Breast epithelium (tissue), 4 donors: ENCODE data around the gene RNF220. TPM values are rescaled to one million over a fixed set of nuclear protein-coding genes. Genes with fewer than 3 reads are reported as not detected.
A peak's percentile ranks its signal among the peaks of the same experiment; 100 is the strongest.

Experiments
- DNase-seq, 2 donors: peaks; one replicate each; pipeline ENCODE4 v3.0.0-alpha.2; 2019; ENCODE audit warnings: low spot score in 2 of 2
- H3K27ac ChIP-seq, 2 donors: fragments of 200-600 bp; sonication (generic) in 1 of 2; one replicate each; pipeline ENCODE4 v1.5.1; 2016 to 2019; ENCODE audit warnings: mild to moderate bottlenecking in 1 of 2
- H3K27me3 ChIP-seq, 2 donors: fragments of 200-600 bp; sonication (generic) in 1 of 2; one replicate each; pipeline versions ENCODE4 v1.5.1 to v1.6.0; 2017 to 2019; ENCODE audit warnings: control low read depth in 1 of 2, mild to moderate bottlenecking in 1 of 2
- H3K36me3 ChIP-seq: fragments of 200-600 bp; one replicate; pipeline ENCODE4 v1.5.1; 2019
- H3K4me1 ChIP-seq, 2 donors: fragments of 200-600 bp; sonication (generic); one replicate each; pipeline ENCODE4 v1.5.1; 2016 to 2019; ENCODE audit warnings: control low read depth in 1 of 2
- H3K4me3 ChIP-seq, 3 donors: fragments of 200-600 bp; sonication (generic); 1 replicate in 2 of 3; 2 replicates in 1 of 3; pipeline ENCODE4 v1.5.1; 2016 to 2019; ENCODE audit warnings: mild to moderate bottlenecking in 3 of 3, moderate library complexity in 2 of 3
- H3K9me3 ChIP-seq, 2 donors: fragments of 200-600 bp; sonication (generic) in 1 of 2; one replicate each; pipeline ENCODE4 v1.5.1; 2016 to 2019; ENCODE audit warnings: control low read depth in 1 of 2
- CTCF ChIP-seq, 3 donors: fragments of 450-650 bp; IDR thresholded peaks; one replicate each; pipeline ENCODE4 v1.5.1; 2016 to 2017; ENCODE audit warnings: antibody characterized with exemption in 3 of 3, mild to moderate bottlenecking in 3 of 3, moderate library complexity in 3 of 3
- POLR2A ChIP-seq: fragments of 450-650 bp; IDR thresholded peaks from one replicate; pipeline ENCODE4 v1.6.1; 2016; ENCODE audit warnings: antibody characterized with exemption, mild to moderate bottlenecking, moderate library complexity
- POLR2AphosphoS5 ChIP-seq, 3 donors: sonication (generic); formaldehyde crosslinking; IDR thresholded peaks; one replicate each; pipeline ENCODE4 v1.6.1; 2017; ENCODE audit warnings: antibody characterized with exemption in 3 of 3
- intact Hi-C: fragments of 100-400 bp; cut with DNase I; formaldehyde crosslinking; loops from one replicate; pipeline ENCODE4 v1.15.1; 2023; ENCODE audit warnings: low total_unique reads
- total RNA-seq, 3 donors: library from RNA; depleted of rRNA; stranded (reverse); fragments of >200 nt; gene quantifications; one replicate each; pipeline ENCODE4 v1.1.0, GENCODE V29; 2016

Gene RNF220
- total RNA-seq, 3 donors from 2014 or later, result 90.4 to 110 (median 93.4) TPM

GRCh38 chr1:44375547-44375946 lies 29.5 kb upstream of the RNF220 start:
- Histone ChIP-seq H3K9me3 (no peaks in the 10 kb centered on the region), H3K27me3 (no peaks in the 10 kb centered on the region), H3K36me3 (no peaks in the 10 kb centered on the region), H3K4me1 (no peaks in the 10 kb centered on the region), H3K27ac (no peak overlapping the region), H3K4me3 (no peak overlapping the region)
- no peak for DNase-seq
- TF ChIP-seq POLR2AphosphoS5 (IDR thresholded peaks at IDR 0.05) (no peak), POLR2A (no peak), CTCF (IDR thresholded peaks at IDR 0.05) (no peak)
- intact Hi-C loops, result no loop called here

- Histone ChIP-seq H3K9me3 (no peaks in the 10 kb centered on the region), H3K36me3 (no peaks in the 10 kb centered on the region), H3K27me3 (no peaks in the 10 kb centered on the region), H3K4me3 (no peak overlapping the region), H3K4me1 (no peaks in the 10 kb centered on the region), H3K27ac (no peak overlapping the region)
- DNase-seq, result no peak
- TF ChIP-seq POLR2AphosphoS5 (IDR thresholded peaks at IDR 0.05) (no peak), POLR2A (no peak), CTCF (IDR thresholded peaks at IDR 0.05) (peak in 2 of 3 donors; percentile 40 to 44)
- intact Hi-C loops, result no loop called here
Observed at GRCh38 chr1:44377925-44378784, 26.9 kb upstream of the RNF220 start.

- no peaks in the 10 kb centered on the region for H3K36me3 ChIP-seq
- no peaks in the 10 kb centered on the region for H3K4me1 ChIP-seq
- H3K9me3 ChIP-seq, result no peaks in the 10 kb centered on the region
- no peaks in the 10 kb centered on the region for H3K27me3 ChIP-seq
- no peak overlapping the region for H3K4me3 ChIP-seq
- H3K27ac ChIP-seq, result no peak overlapping the region
- TF ChIP-seq POLR2A (no peak), POLR2AphosphoS5 (IDR thresholded peaks at IDR 0.05) (no peak), CTCF (IDR thresholded peaks at IDR 0.05) (no peak)
- intact Hi-C loops, result no loop called here
- DNase-seq, result no peak
Observed at GRCh38 chr1:44380666-44381177, 24.3 kb upstream of the RNF220 start.

GRCh38 chr1:44388551-44388950 lies 16.5 kb upstream of the RNF220 start:
- no peaks in the 10 kb centered on the region for H3K4me1 ChIP-seq
- intact Hi-C loops, result no loop called here
- H3K9me3 ChIP-seq, result no peaks in the 10 kb centered on the region
- no peaks in the 10 kb centered on the region for H3K36me3 ChIP-seq
- no peak for TF ChIP-seq POLR2A
- no peak for TF ChIP-seq CTCF (IDR thresholded peaks at IDR 0.05)
- no peak for TF ChIP-seq POLR2AphosphoS5 (IDR thresholded peaks at IDR 0.05)
- H3K27ac ChIP-seq, result no peak overlapping the region
- H3K27me3 ChIP-seq, result peaks cover 0 to 5% of the 10 kb centered on the region in 2 donors
- no peak for DNase-seq
- H3K4me3 ChIP-seq, result no peak overlapping the region

- Histone ChIP-seq H3K36me3 (no peaks in the 10 kb centered on the region), H3K4me1 (no peaks in the 10 kb centered on the region), H3K27me3 (peaks cover 0 to 8% of the 10 kb centered on the region in 2 donors), H3K27ac (no peak overlapping the region), H3K9me3 (no peaks in the 10 kb centered on the region), H3K4me3 (no peak overlapping the region)
- TF ChIP-seq CTCF (IDR thresholded peaks at IDR 0.05) (no peak), POLR2AphosphoS5 (IDR thresholded peaks at IDR 0.05) (no peak), POLR2A (no peak)
- no peak for DNase-seq
- intact Hi-C loops, result no loop called here
Observed at GRCh38 chr1:44389437-44389836, 15.6 kb upstream of the RNF220 start.
